H9 (cell line): ENCODE measurements around the gene KCNC2. TPM values are rescaled to one million over a fixed set of nuclear protein-coding genes. Genes with fewer than 3 reads are reported as not detected.

Experiments
- DNase-seq: peaks from one replicate; pipeline ENCODE4 v3.0.0-alpha.2; 2017
- H2AFZ ChIP-seq: one replicate; pipeline ENCODE4 v1.6.1; 2013; ENCODE audit warnings: mild to moderate bottlenecking, low read length, control low read depth, moderate library complexity
- H2AK5ac ChIP-seq: 2 replicates; pipeline ENCODE4 v1.6.1; 2013; ENCODE audit warnings: low read length, control low read depth, mixed read lengths; ENCODE audit not compliant: insufficient read length
- H2BK120ac ChIP-seq: one replicate; pipeline ENCODE4 v1.6.1; 2013; ENCODE audit warnings: low read depth, mild to moderate bottlenecking, low read length, control low read depth, inconsistent platforms; ENCODE audit not compliant: poor library complexity, severe bottlenecking
- H2BK12ac ChIP-seq: 2 replicates; pipeline ENCODE4 v1.6.1; 2013; ENCODE audit warnings: low read length, control low read depth, mixed read lengths, low read depth; ENCODE audit not compliant: insufficient read length
- H2BK15ac ChIP-seq: 2 replicates; pipeline ENCODE4 v1.6.1; 2013; ENCODE audit warnings: low read depth, low read length, control low read depth
- H2BK20ac ChIP-seq: one replicate; pipeline ENCODE4 v1.6.1; 2013; ENCODE audit warnings: low read depth, mild to moderate bottlenecking, low read length, control low read depth, inconsistent platforms; ENCODE audit not compliant: poor library complexity, severe bottlenecking
- H2BK5ac ChIP-seq: 2 replicates; pipeline ENCODE4 v1.6.1; 2013; ENCODE audit warnings: low read length, control low read depth, mixed read lengths; ENCODE audit not compliant: insufficient read length
- H3K14ac ChIP-seq: 2 replicates; pipeline ENCODE4 v1.6.1; 2013; ENCODE audit warnings: low read length, control low read depth; ENCODE audit not compliant: insufficient read depth
- H3K18ac ChIP-seq: 2 replicates; pipeline ENCODE4 v1.6.1; 2013; ENCODE audit warnings: low read depth, mild to moderate bottlenecking, mixed read lengths, low read length, control low read depth; ENCODE audit not compliant: insufficient read length
- H3K23ac ChIP-seq: 2 replicates; pipeline ENCODE4 v1.6.1; 2013; ENCODE audit warnings: low read length, control low read depth, mixed read lengths, low read depth; ENCODE audit not compliant: insufficient read length
- H3K23me2 ChIP-seq: 2 replicates; pipeline ENCODE4 v1.6.1; 2013; ENCODE audit warnings: low read depth, mild to moderate bottlenecking, mixed read lengths, low read length, control low read depth; ENCODE audit not compliant: insufficient read length, poor library complexity, severe bottlenecking
- H3K27ac ChIP-seq: 2 replicates; pipeline ENCODE4 v1.5.1; 2013; ENCODE audit warnings: low read length, control low read depth, mixed read lengths, low read depth; ENCODE audit not compliant: insufficient read length
- H3K27me3 ChIP-seq: 2 replicates; pipeline ENCODE4 v1.6.1; 2013; ENCODE audit warnings: low read length, control low read depth, inconsistent platforms; ENCODE audit not compliant: insufficient read depth
- H3K4ac ChIP-seq: 2 replicates; pipeline ENCODE4 v1.6.1; 2013; ENCODE audit warnings: low read depth, mild to moderate bottlenecking, control low read depth, inconsistent platforms, low read length, moderate library complexity
- H3K4me1 ChIP-seq: 2 replicates; pipeline ENCODE4 v1.6.1; 2013; ENCODE audit warnings: low read length, control low read depth, inconsistent platforms; ENCODE audit not compliant: insufficient read depth
- H3K4me2 ChIP-seq: 2 replicates; pipeline ENCODE4 v1.6.1; 2013; ENCODE audit warnings: low read length, control low read depth, mixed read lengths; ENCODE audit not compliant: insufficient read length, insufficient read depth
- H3K56ac ChIP-seq: 2 replicates; pipeline ENCODE4 v1.6.1; 2013; ENCODE audit warnings: low read depth, mild to moderate bottlenecking, mixed read lengths, low read length, control low read depth; ENCODE audit not compliant: insufficient read length
- H3K79me1 ChIP-seq: 2 replicates; pipeline ENCODE4 v1.6.1; 2013; ENCODE audit warnings: low read depth, mild to moderate bottlenecking, moderate library complexity, low read length, control low read depth, inconsistent platforms; ENCODE audit not compliant: insufficient read depth, poor library complexity, severe bottlenecking
- H3K79me2 ChIP-seq: 2 replicates; pipeline ENCODE4 v1.6.1; 2013; ENCODE audit warnings: low read length, control low read depth, inconsistent platforms; ENCODE audit not compliant: insufficient read depth
- H3K9ac ChIP-seq: 2 replicates; pipeline ENCODE4 v1.6.1; 2013; ENCODE audit warnings: low read length, control low read depth, mixed read lengths; ENCODE audit not compliant: insufficient read length; ENCODE audit errors: extremely low read depth
- H3K9me3 ChIP-seq: one replicate; pipeline ENCODE4 v1.6.1; 2013; ENCODE audit warnings: low read depth, low read length, inconsistent platforms; ENCODE audit not compliant: control insufficient read depth
- H3T11ph ChIP-seq: one replicate; pipeline ENCODE4 v1.6.1; 2013; ENCODE audit warnings: mild to moderate bottlenecking, low read length, control low read depth, inconsistent platforms
- H4K20me1 ChIP-seq: one replicate; pipeline ENCODE4 v1.6.1; 2013; ENCODE audit not compliant: control insufficient read depth, insufficient read length, insufficient read depth
- H4K5ac ChIP-seq: 2 replicates; pipeline ENCODE4 v1.6.1; 2013; ENCODE audit warnings: low read depth, mild to moderate bottlenecking, mixed read lengths, low read length, control low read depth; ENCODE audit not compliant: insufficient read length
- H4K8ac ChIP-seq: replicated peaks from 2 replicates; pipeline ENCODE4 v1.6.1; 2013; ENCODE audit warnings: low read length, control low read depth, mixed read lengths, low read depth; ENCODE audit not compliant: insufficient read length
- H4K91ac ChIP-seq: 2 replicates; pipeline ENCODE4 v1.6.1; 2013; ENCODE audit warnings: low read depth, mild to moderate bottlenecking, moderate library complexity, mixed read lengths, low read length, control low read depth; ENCODE audit not compliant: insufficient read length
- H3K27ac Mint-ChIP-seq, 3 experiments: 2 replicates in 2 of 3; 3 replicates in 1 of 3; pipeline ENCODE4 v1.8.0; 2020 to 2021; ENCODE audit warnings: mixed read lengths in 3 of 3, mild to moderate bottlenecking in 1 of 3, moderate library complexity in 1 of 3
- H3K27me3 Mint-ChIP-seq: 2 replicates; pipeline ENCODE4 v1.8.0; 2021; ENCODE audit warnings: low read depth, mild to moderate bottlenecking, moderate library complexity, mixed read lengths
- H3K36me3 Mint-ChIP-seq, 3 experiments: 2 replicates in 2 of 3; 3 replicates in 1 of 3; pipeline ENCODE4 v1.8.0; 2020 to 2021; ENCODE audit warnings: low read depth in 3 of 3, mixed read lengths in 3 of 3; ENCODE audit not compliant: insufficient read depth in 1 of 3
- H3K4me1 Mint-ChIP-seq, 2 experiments: 2 replicates each; pipeline ENCODE4 v1.8.0; 2020; ENCODE audit warnings: mixed read lengths in 2 of 2
- H3K4me3 Mint-ChIP-seq, 2 experiments: 2 replicates in 1 of 2; 3 replicates in 1 of 2; pipeline ENCODE4 v1.8.0; 2020 to 2021; ENCODE audit warnings: mild to moderate bottlenecking in 2 of 2, mixed read lengths in 2 of 2, moderate library complexity in 1 of 2
- H3K9me3 Mint-ChIP-seq, 2 experiments: 2 replicates in 1 of 2; 3 replicates in 1 of 2; pipeline ENCODE4 v1.8.0; 2020; ENCODE audit warnings: mild to moderate bottlenecking in 2 of 2, mixed read lengths in 2 of 2, moderate library complexity in 1 of 2
- total RNA-seq: library from RNA; stranded (reverse); gene quantifications from 2 replicates; pipeline ENCODE4 v1.2.1, GENCODE V29; 2021
- TF ChIP-seq, protein P1 (sequence below): fragments of 200-600 bp; sonication (generic); conservative IDR thresholded peaks from 3 replicates; pipeline ENCODE4 v1.8.0; 2021; ENCODE audit warnings: antibody characterized with exemption, mild to moderate bottlenecking

The KCNC2 gene
- total RNA-seq, 1 experiment from 2014 or later: not detected

DNA sequence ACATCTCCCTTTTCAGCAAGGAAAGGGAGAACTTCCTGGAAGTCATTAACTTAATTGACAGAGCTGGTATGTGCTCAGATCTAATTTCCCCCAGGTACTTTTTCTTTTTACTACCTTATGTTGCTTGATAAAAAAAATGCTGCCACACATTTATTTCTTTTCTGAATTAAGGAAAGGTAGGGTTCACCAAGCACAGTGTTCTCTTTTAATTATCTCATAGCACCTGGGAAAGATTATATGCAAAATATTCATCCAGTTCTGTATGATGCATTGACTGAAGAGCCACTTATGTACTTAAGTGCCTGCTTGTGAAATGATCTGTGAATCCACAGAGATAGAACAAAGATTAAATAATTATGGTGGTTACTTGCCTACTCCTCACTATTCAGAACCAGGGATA lies 25.1 kb downstream of the KCNC2 start:
- H3K23ac ChIP-seq: no peak overlapping the region
- H3K27ac Mint-ChIP-seq: no peak overlapping the region
- no peak overlapping the region for H3K18ac ChIP-seq
- H3K9ac ChIP-seq: no peak overlapping the region
- H2BK12ac ChIP-seq: no peak overlapping the region
- DNase-seq: no peak
- H2BK120ac ChIP-seq: no peak overlapping the region
- no peak overlapping the region for H4K5ac ChIP-seq
- no peak overlapping the region for H3K4me3 Mint-ChIP-seq
- no peaks in the 10 kb centered on the region for H3K4me1 ChIP-seq
- no peaks in the 10 kb centered on the region for H3K9me3 ChIP-seq
- no peak overlapping the region for H2BK20ac ChIP-seq
- H3K4me2 ChIP-seq: no peak overlapping the region
- H3K4me1 Mint-ChIP-seq: no peaks in the 10 kb centered on the region
- H3K23me2 ChIP-seq: no peaks in the 10 kb centered on the region
- H3K27ac ChIP-seq: no peak overlapping the region
- H3K56ac ChIP-seq: no peak overlapping the region
- no peaks in the 10 kb centered on the region for H3K27me3 ChIP-seq
- no peak overlapping the region for H3K14ac ChIP-seq
- H2AFZ ChIP-seq: no peak overlapping the region
- no peaks in the 10 kb centered on the region for H4K20me1 ChIP-seq
- no peaks in the 10 kb centered on the region for H3K79me1 ChIP-seq
- no peaks in the 10 kb centered on the region for H3K27me3 Mint-ChIP-seq
- TF ChIP-seq, protein P1, sequence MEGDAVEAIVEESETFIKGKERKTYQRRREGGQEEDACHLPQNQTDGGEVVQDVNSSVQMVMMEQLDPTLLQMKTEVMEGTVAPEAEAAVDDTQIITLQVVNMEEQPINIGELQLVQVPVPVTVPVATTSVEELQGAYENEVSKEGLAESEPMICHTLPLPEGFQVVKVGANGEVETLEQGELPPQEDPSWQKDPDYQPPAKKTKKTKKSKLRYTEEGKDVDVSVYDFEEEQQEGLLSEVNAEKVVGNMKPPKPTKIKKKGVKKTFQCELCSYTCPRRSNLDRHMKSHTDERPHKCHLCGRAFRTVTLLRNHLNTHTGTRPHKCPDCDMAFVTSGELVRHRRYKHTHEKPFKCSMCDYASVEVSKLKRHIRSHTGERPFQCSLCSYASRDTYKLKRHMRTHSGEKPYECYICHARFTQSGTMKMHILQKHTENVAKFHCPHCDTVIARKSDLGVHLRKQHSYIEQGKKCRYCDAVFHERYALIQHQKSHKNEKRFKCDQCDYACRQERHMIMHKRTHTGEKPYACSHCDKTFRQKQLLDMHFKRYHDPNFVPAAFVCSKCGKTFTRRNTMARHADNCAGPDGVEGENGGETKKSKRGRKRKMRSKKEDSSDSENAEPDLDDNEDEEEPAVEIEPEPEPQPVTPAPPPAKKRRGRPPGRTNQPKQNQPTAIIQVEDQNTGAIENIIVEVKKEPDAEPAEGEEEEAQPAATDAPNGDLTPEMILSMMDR: no peak
- no peak overlapping the region for H3T11ph ChIP-seq
- no peak overlapping the region for H3K4ac ChIP-seq
- H4K8ac ChIP-seq: no peak overlapping the region
- H3K36me3 Mint-ChIP-seq: no peaks in the 10 kb centered on the region
- no peak overlapping the region for H2AK5ac ChIP-seq
- no peak overlapping the region for H2BK5ac ChIP-seq
- no peaks in the 10 kb centered on the region for H3K9me3 Mint-ChIP-seq
- H4K91ac ChIP-seq: no peak overlapping the region
- H2BK15ac ChIP-seq: no peak overlapping the region
- H3K79me2 ChIP-seq: no peaks in the 10 kb centered on the region
